NT2/D1 (cell line): ENCODE results near the gene IFNLR1.

Source experiments
- DNase-seq: peaks from one replicate; pipeline ENCODE4 v3.0.0-alpha.2; 2011; ENCODE audit warnings: low read depth, low spot score
- H3K27me3 ChIP-seq: 2 replicates; pipeline ENCODE4 v1.6.0; 2011; ENCODE audit warnings: mild to moderate bottlenecking; ENCODE audit not compliant: insufficient read length, insufficient read depth
- H3K36me3 ChIP-seq: 2 replicates; pipeline ENCODE4 v1.6.1; 2011; ENCODE audit warnings: mild to moderate bottlenecking, low read length, mixed read lengths; ENCODE audit not compliant: insufficient read depth, insufficient read length
- H3K4me1 ChIP-seq: 2 replicates; pipeline ENCODE4 v1.5.1; 2011; ENCODE audit not compliant: insufficient read depth, insufficient read length
- H3K4me3 ChIP-seq: 2 replicates; pipeline ENCODE4 v1.5.1; 2011; ENCODE audit warnings: low read depth; ENCODE audit not compliant: insufficient read length
- H3K9ac ChIP-seq: 2 replicates; pipeline ENCODE4 v1.6.0; 2011; ENCODE audit warnings: low read depth; ENCODE audit not compliant: insufficient read length
- H3K9me3 ChIP-seq: 2 replicates; pipeline ENCODE4 v1.5.1; 2011; ENCODE audit warnings: mild to moderate bottlenecking, low read length; ENCODE audit not compliant: insufficient read depth
- SUZ12 ChIP-seq: IDR thresholded peaks from 2 replicates; pipeline ENCODE4 v1.6.1; 2011; ENCODE audit not compliant: insufficient read length, insufficient read depth; ENCODE audit errors: extremely low read depth
- YY1 ChIP-seq: IDR thresholded peaks from 2 replicates; pipeline ENCODE4 v1.6.1; 2011; ENCODE audit not compliant: insufficient read length, insufficient read depth
- ZNF274 ChIP-seq: IDR thresholded peaks from 2 replicates; pipeline ENCODE4 v1.6.1; 2011; ENCODE audit warnings: mild to moderate bottlenecking, low read depth, low read length

Gene IFNLR1

DNA sequence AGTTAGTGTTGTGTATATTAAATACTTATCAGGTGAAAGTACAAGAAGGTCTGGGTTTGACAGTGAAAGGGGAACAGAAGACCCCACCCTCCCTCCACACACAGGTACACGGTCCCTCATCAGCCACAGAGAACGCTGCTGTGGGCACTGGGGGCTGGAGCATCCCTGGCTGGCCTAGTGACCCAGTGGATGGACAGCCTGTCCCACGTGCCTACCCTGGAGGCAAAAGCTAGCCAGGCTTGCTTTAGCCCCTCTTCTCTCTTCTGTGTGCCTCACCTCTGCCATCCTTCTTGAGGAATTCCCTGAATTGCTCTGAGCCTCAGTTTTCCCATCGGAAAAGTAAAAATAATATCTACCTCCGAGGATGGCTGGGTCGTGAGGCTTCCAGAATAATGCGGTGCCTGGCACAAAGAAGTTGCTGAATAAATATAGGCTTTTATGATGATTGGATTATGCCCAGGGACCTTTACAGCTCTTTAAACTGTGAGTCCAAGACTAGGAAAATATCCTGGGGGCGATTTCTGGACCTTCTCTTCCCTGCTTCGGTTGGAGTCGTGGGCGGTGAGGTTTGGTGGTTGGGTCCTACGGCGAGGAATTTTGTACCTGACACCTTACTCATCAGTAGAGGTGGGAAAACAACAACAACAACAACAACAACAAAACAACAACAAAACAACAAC, 918 bp downstream of the IFNLR1 start:
- Histone ChIP-seq H3K36me3 (no peaks in the 10 kb centered on the region), H3K27me3 (peaks cover 2% of the 10 kb centered on the region), H3K4me1 (peaks cover 12% of the 10 kb centered on the region), H3K9ac (peak overlapping the region; percentile 80), H3K4me3 (peak overlapping the region; percentile 50), H3K9me3 (no peaks in the 10 kb centered on the region)
- TF ChIP-seq YY1: no peak
- no peak for TF ChIP-seq SUZ12
- no peak for TF ChIP-seq ZNF274
- no peak for DNase-seq

DNA sequence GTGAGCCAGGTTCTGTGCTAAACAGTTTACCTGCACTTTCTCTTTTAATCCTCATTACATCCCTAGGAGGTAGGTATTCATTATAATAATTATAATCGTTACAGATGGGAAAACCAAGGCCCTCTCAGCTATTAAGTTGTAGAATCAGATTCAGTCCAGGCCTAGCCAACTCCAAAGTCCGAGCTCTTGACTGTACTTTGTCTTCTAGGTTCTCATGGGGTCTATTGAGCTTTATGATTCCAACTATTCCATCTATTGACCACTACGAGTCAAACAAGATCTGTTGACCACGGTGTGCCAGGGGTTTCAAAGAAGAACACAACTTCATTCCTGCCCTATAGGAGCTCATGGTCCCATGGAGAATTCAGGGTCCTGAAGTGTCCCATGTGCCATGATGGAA, 2.0 kb downstream of the IFNLR1 start:
- Histone ChIP-seq H3K9me3 (no peaks in the 10 kb centered on the region), H3K36me3 (no peaks in the 10 kb centered on the region), H3K27me3 (peaks cover 2% of the 10 kb centered on the region), H3K4me3 (no peak overlapping the region), H3K9ac (no peak overlapping the region), H3K4me1 (peaks cover 12% of the 10 kb centered on the region)
- no peak for DNase-seq
- TF ChIP-seq YY1: no peak
- TF ChIP-seq ZNF274: no peak
- no peak for TF ChIP-seq SUZ12

DNA sequence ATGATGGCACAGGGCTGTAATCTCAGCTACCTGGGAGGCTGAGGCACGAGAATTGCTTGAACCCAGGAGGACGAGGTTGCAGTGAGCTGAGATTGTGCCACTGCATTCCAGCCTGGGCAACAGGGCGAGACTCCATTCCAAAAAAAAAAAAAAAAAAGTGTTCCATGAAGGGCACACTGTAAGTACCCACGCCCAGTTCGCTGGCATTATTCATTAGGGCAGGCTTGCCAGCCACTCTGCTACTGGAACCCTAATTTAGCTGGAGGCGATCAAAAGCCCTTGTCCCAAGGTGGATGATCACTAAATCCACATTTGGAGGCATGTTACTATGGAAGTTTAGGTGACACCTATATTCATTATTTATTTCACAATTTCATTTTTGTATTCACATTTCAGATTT, 5.0 kb downstream of the IFNLR1 start:
- Histone ChIP-seq H3K9me3 (no peaks in the 10 kb centered on the region), H3K4me3 (no peak overlapping the region), H3K27me3 (no peaks in the 10 kb centered on the region), H3K36me3 (peaks cover 5% of the 10 kb centered on the region), H3K4me1 (peaks cover 9% of the 10 kb centered on the region), H3K9ac (no peak overlapping the region)
- DNase-seq: no peak
- TF ChIP-seq ZNF274 (no peak), SUZ12 (no peak), YY1 (no peak)

DNA sequence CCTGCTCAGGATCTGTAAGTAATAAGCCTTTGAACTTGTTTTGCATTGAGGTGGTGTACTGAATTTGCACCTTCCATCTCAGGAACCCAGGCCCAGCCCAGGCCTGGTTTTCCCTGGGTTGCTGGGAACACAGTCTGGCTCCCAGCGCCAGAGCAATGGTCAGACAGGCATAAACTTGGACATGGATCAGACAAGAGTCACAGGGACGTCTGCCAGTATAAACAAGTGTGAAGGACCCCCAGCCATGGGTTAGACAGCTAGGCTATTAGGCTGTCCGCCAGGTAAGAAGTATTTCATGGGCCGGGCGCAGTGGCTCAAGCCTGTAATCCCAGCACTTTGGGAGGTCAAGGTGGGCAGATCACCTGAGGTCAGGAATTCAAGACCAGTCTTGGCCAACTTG, 5.5 kb downstream of the IFNLR1 start:
- H3K4me1 ChIP-seq: peaks cover 9% of the 10 kb centered on the region
- no peak overlapping the region for H3K4me3 ChIP-seq
- no peaks in the 10 kb centered on the region for H3K27me3 ChIP-seq
- H3K36me3 ChIP-seq: peaks cover 5% of the 10 kb centered on the region
- TF ChIP-seq ZNF274 (no peak), SUZ12 (no peak), YY1 (no peak)
- H3K9ac ChIP-seq: no peak overlapping the region
- DNase-seq: no peak
- H3K9me3 ChIP-seq: no peaks in the 10 kb centered on the region

DNA sequence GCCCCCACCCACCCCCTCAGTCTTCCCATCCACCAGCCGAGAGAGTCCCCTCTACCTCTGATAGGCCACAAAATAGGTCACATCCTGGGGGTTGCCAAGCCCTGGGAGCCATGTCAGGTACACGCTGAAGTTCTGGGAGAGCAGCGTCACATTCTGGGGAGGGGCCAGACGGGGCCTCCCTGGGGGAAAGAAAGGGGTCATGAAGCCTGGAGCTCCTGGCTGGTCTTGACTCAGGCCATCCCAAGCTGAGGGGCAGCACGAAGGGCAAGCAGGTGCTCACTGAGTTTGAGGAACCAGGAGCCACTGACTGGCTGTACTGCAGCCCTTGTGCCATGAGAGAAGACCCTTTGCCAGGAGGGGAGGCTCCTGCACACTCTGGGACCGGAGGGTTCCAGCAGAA, 6.4 kb downstream of the IFNLR1 start:
- Histone ChIP-seq H3K4me1 (peaks cover 7% of the 10 kb centered on the region), H3K9ac (no peak overlapping the region), H3K36me3 (peaks cover 5% of the 10 kb centered on the region), H3K4me3 (no peak overlapping the region), H3K9me3 (no peaks in the 10 kb centered on the region), H3K27me3 (no peaks in the 10 kb centered on the region)
- no peak for DNase-seq
- TF ChIP-seq YY1 (no peak), SUZ12 (no peak), ZNF274 (no peak)

DNA sequence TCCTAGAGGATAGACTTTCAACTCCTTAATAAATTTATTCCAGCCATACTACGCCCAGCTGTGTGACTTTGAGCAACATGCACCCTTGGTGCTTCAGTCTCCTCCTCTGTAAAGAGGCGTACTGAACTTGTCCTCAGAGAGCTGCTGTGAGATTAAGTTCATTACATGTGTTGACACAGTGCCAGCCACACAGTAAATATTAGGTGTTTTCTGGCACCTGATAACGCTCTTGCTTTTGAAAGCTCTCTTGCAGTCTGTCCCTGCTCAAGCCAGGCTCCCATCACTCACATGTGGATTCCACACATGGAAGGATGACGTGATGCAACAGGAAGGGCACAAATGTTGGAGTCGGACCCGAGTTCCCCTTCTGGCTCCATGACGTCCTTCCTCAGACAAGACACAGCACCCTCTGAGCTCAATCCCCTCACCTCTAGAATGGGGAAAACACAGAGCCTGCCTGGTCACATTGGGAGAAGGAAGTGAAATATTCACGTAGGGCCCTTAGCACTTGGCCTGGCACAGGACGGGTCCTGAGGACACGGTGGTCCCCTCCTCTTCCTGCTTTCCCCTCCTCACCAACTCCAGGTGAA, 7.7 kb downstream of the IFNLR1 start:
- DNase-seq: no peak
- TF ChIP-seq YY1 (no peak), SUZ12 (no peak)
- H3K9me3 ChIP-seq: no peaks in the 10 kb centered on the region
- no peak overlapping the region for H3K4me3 ChIP-seq
- H3K36me3 ChIP-seq: peaks cover 5% of the 10 kb centered on the region
- H3K4me1 ChIP-seq: peaks cover 3% of the 10 kb centered on the region
- no peaks in the 10 kb centered on the region for H3K27me3 ChIP-seq
- no peak overlapping the region for H3K9ac ChIP-seq

DNA sequence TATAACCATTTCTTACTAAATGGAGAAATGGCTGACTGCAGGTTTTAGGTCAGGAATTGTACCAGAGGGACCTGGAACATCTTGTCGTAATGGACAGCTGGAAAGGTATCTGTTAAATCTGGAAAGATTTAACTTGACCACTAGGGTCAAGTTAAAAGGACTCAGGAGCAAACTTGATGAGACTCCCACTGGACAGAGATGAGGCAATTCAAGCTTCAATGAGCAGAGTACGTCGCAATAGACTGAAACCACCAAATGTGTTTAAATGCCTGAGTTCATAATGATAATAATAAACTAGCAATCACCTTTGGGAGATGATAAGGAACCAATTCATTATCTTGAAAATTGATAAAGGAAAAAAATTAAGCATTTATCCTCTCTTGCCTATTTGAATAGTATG, 8.7 kb downstream of the IFNLR1 start:
- Histone ChIP-seq H3K4me1 (peaks cover 3% of the 10 kb centered on the region), H3K9ac (no peak overlapping the region), H3K36me3 (peaks cover 5% of the 10 kb centered on the region), H3K9me3 (no peaks in the 10 kb centered on the region), H3K4me3 (no peak overlapping the region), H3K27me3 (no peaks in the 10 kb centered on the region)
- DNase-seq: no peak
- TF ChIP-seq SUZ12 (no peak), YY1 (no peak), ZNF274 (no peak)

DNA sequence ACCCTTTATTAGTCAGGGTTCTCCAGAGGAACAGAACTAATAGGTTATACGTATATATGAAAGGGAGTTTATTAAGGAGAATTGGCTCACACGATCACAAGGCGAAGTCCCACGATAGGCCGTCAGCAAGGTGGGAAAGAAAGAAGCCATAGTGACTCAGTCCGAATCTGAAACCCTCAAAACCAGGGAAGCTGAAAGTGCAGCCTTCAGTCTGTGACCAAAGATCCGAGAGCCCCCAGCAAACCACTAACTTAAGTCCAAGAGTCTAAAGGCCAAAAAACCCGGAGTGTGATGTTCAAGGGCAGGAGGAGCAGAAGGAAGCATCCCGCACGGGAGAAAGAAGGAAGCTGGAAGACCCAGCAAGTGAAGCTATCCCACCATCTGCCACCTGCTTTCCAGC, 9.9 kb downstream of the IFNLR1 start:
- TF ChIP-seq SUZ12 (no peak), YY1 (no peak), ZNF274 (no peak)

More for the DNA sequence above, 9.9 kb downstream of the IFNLR1 start:
- Histone ChIP-seq H3K9ac (no peak overlapping the region), H3K27me3 (no peaks in the 10 kb centered on the region), H3K4me3 (no peak overlapping the region), H3K4me1 (peaks cover 3% of the 10 kb centered on the region), H3K9me3 (no peaks in the 10 kb centered on the region), H3K36me3 (peaks cover 5% of the 10 kb centered on the region)
- DNase-seq: no peak
